ENCODE measurements around the gene STAU1. TPM values are rescaled to one million over a fixed set of nuclear protein-coding genes. Genes with fewer than 3 reads are reported as not detected.

The STAU1 gene
- total RNA-seq, 2 experiments from 2014 or later, result 61.4 to 65.8 TPM

GRCh38 chr20:49140834-49141233 lies 47.3 kb downstream of the STAU1 start:
- H3K4me1 Mint-ChIP-seq (ENCODE audit: low read depth), result peaks cover 31% of the 10 kb centered on the region
- no peaks in the 10 kb centered on the region for H3K27me3 Mint-ChIP-seq
- H3K9me3 Mint-ChIP-seq, result no peaks in the 10 kb centered on the region
- TF ChIP-seq CTCF (IDR thresholded peaks at IDR 0.05), result no peak
- peaks cover 41% of the 10 kb centered on the region for H3K36me3 ChIP-seq (ENCODE audit: insufficient read depth, low read length)
- DNase-seq (no peak), ATAC-seq (ENCODE audit: poor library complexity) (no peak)
- no peak overlapping the region for H3K27ac ChIP-seq (ENCODE audit: low read depth in 1 of 2, low read length in 2 of 2)
- peaks cover 59% of the 10 kb centered on the region for H3K36me3 Mint-ChIP-seq (ENCODE audit: low read depth)
- POLR2A ChIA-PET, result no interaction called here
- intact Hi-C loops (cut with DNase I, micrococcal nuclease), result no loop called here
- no peaks in the 10 kb centered on the region for H3K4me1 ChIP-seq (ENCODE audit: insufficient read depth, low read length)
- no peaks in the 10 kb centered on the region for H3K27me3 ChIP-seq (ENCODE audit: control insufficient read depth in 1 of 2, insufficient read depth in 2 of 2, low read length in 2 of 2)
- no peak overlapping the region for H3K4me3 ChIP-seq (ENCODE audit: low read length)
- CTCF ChIA-PET, result no interaction called here
- no peak overlapping the region for H3K4me3 Mint-ChIP-seq
- H3K27ac Mint-ChIP-seq, result peak overlapping the region; percentile 49
- H3K9me3 ChIP-seq (ENCODE audit: control insufficient read depth in 1 of 2, insufficient read depth in 1 of 2, low read length in 2 of 2), result no peaks in the 10 kb centered on the region

- POLR2A ChIA-PET, result interaction anchor here (0.7 kb wide), 1 partner anchor 99 kb away, joined by 3 read pairs; no protein-coding TSS in a partner anchor
- intact Hi-C loops (cut with DNase I, micrococcal nuclease), result no loop called here
- Mint-ChIP-seq H3K9me3 (no peaks in the 10 kb centered on the region), H3K4me1 (ENCODE audit: low read depth) (peaks cover 31% of the 10 kb centered on the region), H3K27me3 (no peaks in the 10 kb centered on the region), H3K36me3 (ENCODE audit: low read depth) (peaks cover 59% of the 10 kb centered on the region), H3K4me3 (no peak overlapping the region), H3K27ac (peak overlapping the region; percentile 49)
- Histone ChIP-seq H3K36me3 (ENCODE audit: insufficient read depth, low read length) (peaks cover 43% of the 10 kb centered on the region), H3K4me1 (ENCODE audit: insufficient read depth, low read length) (no peaks in the 10 kb centered on the region), H3K27ac (ENCODE audit: low read depth in 1 of 2, low read length in 2 of 2) (no peak overlapping the region), H3K4me3 (ENCODE audit: low read length) (no peak overlapping the region), H3K9me3 (ENCODE audit: control insufficient read depth in 1 of 2, insufficient read depth in 1 of 2, low read length in 2 of 2) (no peaks in the 10 kb centered on the region), H3K27me3 (ENCODE audit: control insufficient read depth in 1 of 2, insufficient read depth in 2 of 2, low read length in 2 of 2) (no peaks in the 10 kb centered on the region)
- ATAC-seq (ENCODE audit: poor library complexity) (no peak), DNase-seq (no peak)
- no peak for TF ChIP-seq CTCF (IDR thresholded peaks at IDR 0.05)
- CTCF ChIA-PET, result no interaction called here
Observed at GRCh38 chr20:49140411-49140810, 47.7 kb downstream of the STAU1 start.

GRCh38 chr20:49138431-49138830 lies 49.7 kb downstream of the STAU1 start:
- ChIA-PET POLR2A (interaction anchor here (1.4 kb wide), 1 partner anchor 81 kb away, joined by 5 read pairs; the partner anchor contains the start of gene DDX27), CTCF (interaction anchor here (0.9 kb wide), 1 partner anchor 79 kb away, joined by 3 read pairs; no protein-coding TSS in a partner anchor)
- no peak for TF ChIP-seq CTCF (IDR thresholded peaks at IDR 0.05)
- Mint-ChIP-seq H3K36me3 (ENCODE audit: low read depth) (peaks cover 63% of the 10 kb centered on the region), H3K27ac (no peak overlapping the region), H3K4me1 (ENCODE audit: low read depth) (peaks cover 21% of the 10 kb centered on the region), H3K9me3 (no peaks in the 10 kb centered on the region), H3K4me3 (no peak overlapping the region), H3K27me3 (no peaks in the 10 kb centered on the region)
- intact Hi-C loops (cut with DNase I, micrococcal nuclease), result no loop called here
- Histone ChIP-seq H3K4me1 (ENCODE audit: insufficient read depth, low read length) (no peaks in the 10 kb centered on the region), H3K27me3 (ENCODE audit: control insufficient read depth in 1 of 2, insufficient read depth in 2 of 2, low read length in 2 of 2) (no peaks in the 10 kb centered on the region), H3K9me3 (ENCODE audit: control insufficient read depth in 1 of 2, insufficient read depth in 1 of 2, low read length in 2 of 2) (no peaks in the 10 kb centered on the region), H3K4me3 (ENCODE audit: low read length) (no peak overlapping the region), H3K27ac (ENCODE audit: low read depth in 1 of 2, low read length in 2 of 2) (no peak overlapping the region), H3K36me3 (ENCODE audit: insufficient read depth, low read length) (peaks cover 42% of the 10 kb centered on the region)
- ATAC-seq (ENCODE audit: poor library complexity) (no peak), DNase-seq (no peak)

Data from CD4-positive, alpha-beta T cell (primary cell).